ENCODE results near the gene PPM1D. TPM values are rescaled to one million over a fixed set of nuclear protein-coding genes. Genes with fewer than 3 reads are reported as not detected.
"Not testable (repeated sequence)": the region's sequence is repeated elsewhere in the genome, so short reads cannot be mapped to it uniquely, and the experiment has no call there.

PPM1D gene
- total RNA-seq, 1 donor from 2014 or later: 28.7 TPM

DNA sequence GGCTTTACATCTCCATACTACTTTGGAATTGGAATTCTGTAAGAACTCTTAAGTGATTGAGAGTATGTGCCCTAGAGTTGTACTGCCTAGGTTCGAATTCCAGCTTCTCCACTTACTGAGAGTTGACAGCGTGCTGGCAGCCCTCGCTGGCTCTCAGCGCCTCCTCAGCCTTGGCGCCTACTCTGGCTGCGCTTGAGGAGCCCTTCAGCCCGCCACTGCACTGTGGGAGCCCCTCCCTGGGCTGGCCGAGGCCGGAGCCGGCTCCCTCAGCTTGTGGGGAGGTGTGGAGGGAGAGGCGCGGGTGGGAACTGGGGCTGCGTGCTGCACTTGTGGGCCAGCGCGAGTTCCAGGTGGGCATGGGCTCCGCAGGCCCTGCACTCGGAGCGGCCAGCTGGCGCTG, 13.3 kb downstream of the PPM1D start:
- H3K4me3 Mint-ChIP-seq (ENCODE audit: unreplicated experiment): no peak overlapping the region
- Histone ChIP-seq H4K20me1 (ENCODE audit: insufficient read depth, low read length) (peaks cover 78% of the 10 kb centered on the region), H3K4me3 (ENCODE audit: insufficient read depth, low read depth, low read length) (no peak overlapping the region), H2AFZ (ENCODE audit: low read depth, low read length) (no peak overlapping the region), H3K4me1 (ENCODE audit: insufficient read depth, low read length) (no peaks in the 10 kb centered on the region), H3K9me3 (ENCODE audit: insufficient read depth, low read depth, low read length) (no peaks in the 10 kb centered on the region), H3K79me2 (ENCODE audit: insufficient read depth, low read length) (peaks cover 95% of the 10 kb centered on the region), H3K36me3 (ENCODE audit: insufficient read depth, low read length) (no peaks in the 10 kb centered on the region), H3K27me3 (ENCODE audit: insufficient read depth, low read length) (no peaks in the 10 kb centered on the region), H3K27ac (ENCODE audit: low read depth, low read length) (no peak overlapping the region), H3K4me2 (ENCODE audit: low read length) (no peak overlapping the region), H3K9ac (ENCODE audit: low read length) (no peak overlapping the region)
- H3K9me3 Mint-ChIP-seq (ENCODE audit: unreplicated experiment): no peaks in the 10 kb centered on the region
- FAIRE-seq (no peak), DNase-seq (ENCODE audit: low read depth) (no peak)
- no peak overlapping the region for H3K27ac Mint-ChIP-seq (ENCODE audit: unreplicated experiment)
- H3K36me3 Mint-ChIP-seq (ENCODE audit: low read depth, unreplicated experiment): peaks cover 4% of the 10 kb centered on the region
- H3K4me1 Mint-ChIP-seq (ENCODE audit: low read depth, unreplicated experiment): peaks cover 8% of the 10 kb centered on the region
- TF ChIP-seq, protein P1, sequence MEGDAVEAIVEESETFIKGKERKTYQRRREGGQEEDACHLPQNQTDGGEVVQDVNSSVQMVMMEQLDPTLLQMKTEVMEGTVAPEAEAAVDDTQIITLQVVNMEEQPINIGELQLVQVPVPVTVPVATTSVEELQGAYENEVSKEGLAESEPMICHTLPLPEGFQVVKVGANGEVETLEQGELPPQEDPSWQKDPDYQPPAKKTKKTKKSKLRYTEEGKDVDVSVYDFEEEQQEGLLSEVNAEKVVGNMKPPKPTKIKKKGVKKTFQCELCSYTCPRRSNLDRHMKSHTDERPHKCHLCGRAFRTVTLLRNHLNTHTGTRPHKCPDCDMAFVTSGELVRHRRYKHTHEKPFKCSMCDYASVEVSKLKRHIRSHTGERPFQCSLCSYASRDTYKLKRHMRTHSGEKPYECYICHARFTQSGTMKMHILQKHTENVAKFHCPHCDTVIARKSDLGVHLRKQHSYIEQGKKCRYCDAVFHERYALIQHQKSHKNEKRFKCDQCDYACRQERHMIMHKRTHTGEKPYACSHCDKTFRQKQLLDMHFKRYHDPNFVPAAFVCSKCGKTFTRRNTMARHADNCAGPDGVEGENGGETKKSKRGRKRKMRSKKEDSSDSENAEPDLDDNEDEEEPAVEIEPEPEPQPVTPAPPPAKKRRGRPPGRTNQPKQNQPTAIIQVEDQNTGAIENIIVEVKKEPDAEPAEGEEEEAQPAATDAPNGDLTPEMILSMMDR (IDR thresholded peaks at IDR 0.05; ENCODE audit: insufficient read depth, low read depth, low read length): no peak
- TF ChIP-seq EZH2 (IDR thresholded peaks at IDR 0.05; ENCODE audit: insufficient read depth, low read length): no peak
- no peaks in the 10 kb centered on the region for H3K27me3 Mint-ChIP-seq (ENCODE audit: low read depth, unreplicated experiment)

DNA sequence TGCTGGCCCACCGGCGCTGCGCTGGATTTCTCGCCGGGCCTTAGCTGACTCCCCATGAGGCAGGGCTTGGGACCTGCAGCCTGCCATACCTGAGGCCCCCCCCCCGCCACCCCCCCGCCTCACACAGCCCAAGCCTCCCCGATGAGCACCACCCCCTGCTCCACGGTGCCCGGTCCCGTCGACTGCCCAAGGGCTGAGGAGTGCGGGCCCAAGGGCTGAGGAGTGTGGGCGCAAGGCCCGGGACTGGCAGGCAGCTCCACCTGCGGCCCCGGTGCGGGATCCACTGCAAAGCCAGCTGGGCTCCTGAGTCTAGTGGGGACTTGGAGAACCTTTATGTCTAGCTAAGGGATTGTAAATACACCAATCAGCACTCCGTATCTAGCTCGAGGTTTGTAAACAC, 13.8 kb downstream of the PPM1D start:
- not testable (repeated sequence) for H3K9me3 ChIP-seq (ENCODE audit: insufficient read depth, low read depth, low read length); H3K27ac ChIP-seq (ENCODE audit: low read depth, low read length); H3K36me3 Mint-ChIP-seq (ENCODE audit: low read depth, unreplicated experiment); FAIRE-seq; H3K4me3 ChIP-seq (ENCODE audit: insufficient read depth, low read depth, low read length); H3K27ac Mint-ChIP-seq (ENCODE audit: unreplicated experiment); H2AFZ ChIP-seq (ENCODE audit: low read depth, low read length); H3K36me3 ChIP-seq (ENCODE audit: insufficient read depth, low read length); H3K27me3 Mint-ChIP-seq (ENCODE audit: low read depth, unreplicated experiment); DNase-seq (ENCODE audit: low read depth); H3K27me3 ChIP-seq (ENCODE audit: insufficient read depth, low read length); H3K4me1 ChIP-seq (ENCODE audit: insufficient read depth, low read length); H3K9me3 Mint-ChIP-seq (ENCODE audit: unreplicated experiment); H3K4me2 ChIP-seq (ENCODE audit: low read length); H3K4me1 Mint-ChIP-seq (ENCODE audit: low read depth, unreplicated experiment); H3K4me3 Mint-ChIP-seq (ENCODE audit: unreplicated experiment); H3K9ac ChIP-seq (ENCODE audit: low read length)
- Histone ChIP-seq H3K79me2 (ENCODE audit: insufficient read depth, low read length) (peaks cover 97% of the 10 kb centered on the region), H4K20me1 (ENCODE audit: insufficient read depth, low read length) (peaks cover 83% of the 10 kb centered on the region)

DNA sequence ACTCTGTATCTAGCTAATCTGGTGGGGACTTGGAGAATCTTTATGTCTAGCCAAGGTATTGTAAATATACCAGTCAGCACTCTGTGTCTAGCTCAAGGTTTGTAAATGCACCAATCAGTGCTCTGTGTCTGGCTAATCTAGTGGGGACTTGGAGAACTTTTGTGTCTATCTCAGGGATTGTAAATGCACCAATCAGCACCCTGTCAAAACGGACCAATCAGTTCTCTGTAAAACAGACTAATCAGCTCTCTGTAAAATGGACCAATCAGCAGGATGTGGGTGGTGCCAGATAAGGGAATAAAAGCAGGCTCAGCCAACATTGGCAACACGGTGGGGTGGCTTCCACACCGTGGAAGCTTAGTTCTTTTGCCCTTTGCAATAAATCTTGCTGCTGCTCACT, 14.3 kb downstream of the PPM1D start:
- not testable (repeated sequence) for H3K36me3 ChIP-seq (ENCODE audit: insufficient read depth, low read length); DNase-seq (ENCODE audit: low read depth); H3K27ac ChIP-seq (ENCODE audit: low read depth, low read length); H3K4me1 ChIP-seq (ENCODE audit: insufficient read depth, low read length); H3K27me3 ChIP-seq (ENCODE audit: insufficient read depth, low read length); H2AFZ ChIP-seq (ENCODE audit: low read depth, low read length); FAIRE-seq; H3K9ac ChIP-seq (ENCODE audit: low read length); H3K4me3 ChIP-seq (ENCODE audit: insufficient read depth, low read depth, low read length); H3K36me3 Mint-ChIP-seq (ENCODE audit: low read depth, unreplicated experiment); H3K4me2 ChIP-seq (ENCODE audit: low read length); H3K9me3 Mint-ChIP-seq (ENCODE audit: unreplicated experiment); H3K9me3 ChIP-seq (ENCODE audit: insufficient read depth, low read depth, low read length); H3K4me3 Mint-ChIP-seq (ENCODE audit: unreplicated experiment); H3K27ac Mint-ChIP-seq (ENCODE audit: unreplicated experiment); H3K27me3 Mint-ChIP-seq (ENCODE audit: low read depth, unreplicated experiment)
- Histone ChIP-seq H3K79me2 (ENCODE audit: insufficient read depth, low read length) (peaks cover 97% of the 10 kb centered on the region), H4K20me1 (ENCODE audit: insufficient read depth, low read length) (peaks cover 87% of the 10 kb centered on the region)
- peaks cover 11% of the 10 kb centered on the region for H3K4me1 Mint-ChIP-seq (ENCODE audit: low read depth, unreplicated experiment)

DNA sequence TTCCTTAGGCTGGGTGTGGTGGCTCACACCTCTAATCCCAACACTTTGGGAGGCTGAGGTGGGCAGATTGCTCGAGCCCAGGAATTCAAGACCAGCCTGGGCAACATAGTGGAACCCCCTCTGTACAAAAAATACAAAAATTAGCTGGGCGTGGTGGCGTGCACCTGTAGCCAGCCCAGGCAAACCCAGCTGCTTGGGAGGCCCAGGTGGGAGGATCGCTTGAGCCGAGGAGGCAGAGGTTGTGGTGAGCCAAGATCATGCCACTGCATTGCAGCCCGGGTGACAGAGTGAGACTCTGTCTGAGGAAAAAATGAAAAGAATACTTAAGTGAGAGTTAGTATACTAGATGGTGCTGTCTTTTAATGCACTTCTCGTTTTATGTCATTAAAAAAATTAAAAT, 15.1 kb downstream of the PPM1D start:
- DNase-seq (ENCODE audit: low read depth): no peak
- no peak overlapping the region for H3K4me3 ChIP-seq (ENCODE audit: insufficient read depth, low read depth, low read length)
- Mint-ChIP-seq H3K27ac (ENCODE audit: unreplicated experiment) (no peak overlapping the region), H3K36me3 (ENCODE audit: low read depth, unreplicated experiment) (peaks cover 5% of the 10 kb centered on the region), H3K4me3 (ENCODE audit: unreplicated experiment) (no peak overlapping the region), H3K4me1 (ENCODE audit: low read depth, unreplicated experiment) (peaks cover 11% of the 10 kb centered on the region), H3K9me3 (ENCODE audit: unreplicated experiment) (no peaks in the 10 kb centered on the region), H3K27me3 (ENCODE audit: low read depth, unreplicated experiment) (no peaks in the 10 kb centered on the region)
- H2AFZ ChIP-seq (ENCODE audit: low read depth, low read length): no peak overlapping the region
- peaks cover 97% of the 10 kb centered on the region for H3K79me2 ChIP-seq (ENCODE audit: insufficient read depth, low read length)
- H3K27me3 ChIP-seq (ENCODE audit: insufficient read depth, low read length): no peaks in the 10 kb centered on the region
- H3K4me1 ChIP-seq (ENCODE audit: insufficient read depth, low read length): no peaks in the 10 kb centered on the region
- H3K4me2 ChIP-seq (ENCODE audit: low read length): no peak overlapping the region
- FAIRE-seq: no peak
- H4K20me1 ChIP-seq (ENCODE audit: insufficient read depth, low read length): peaks cover 90% of the 10 kb centered on the region
- H3K27ac ChIP-seq (ENCODE audit: low read depth, low read length): no peak overlapping the region
- no peak overlapping the region for H3K9ac ChIP-seq (ENCODE audit: low read length)
- H3K9me3 ChIP-seq (ENCODE audit: insufficient read depth, low read depth, low read length): no peaks in the 10 kb centered on the region
- no peak for TF ChIP-seq EZH2 (IDR thresholded peaks at IDR 0.05; ENCODE audit: insufficient read depth, low read length)
- TF ChIP-seq, protein P1 (IDR thresholded peaks at IDR 0.05; ENCODE audit: insufficient read depth, low read depth, low read length): no peak
- H3K36me3 ChIP-seq (ENCODE audit: insufficient read depth, low read length): no peaks in the 10 kb centered on the region
